ENCODE measurements around the gene HYI. TPM values are rescaled to one million over a fixed set of nuclear protein-coding genes. Genes with fewer than 3 reads are reported as not detected.
"Not testable (repeated sequence)": the region's sequence is repeated elsewhere in the genome, so short reads cannot be mapped to it uniquely, and the experiment has no call there.

Gene HYI
- total RNA-seq, 1 donor from 2014 or later = 135 TPM

GRCh38 chr1:43414634-43415223, 39.0 kb downstream of the HYI start:
- peak; percentile 69 for TF ChIP-seq CTCF (conservative IDR thresholded peaks at IDR 0.05; ENCODE audit: low read depth, low read length)
- H3K4me3 ChIP-seq (ENCODE audit: low read depth, low read length) = no peak overlapping the region
- no peak for DNase-seq (ENCODE audit: low read depth)

GRCh38 chr1:43413426-43413825, 40.3 kb downstream of the HYI start:
- H3K4me3 ChIP-seq (ENCODE audit: low read depth, low read length); DNase-seq (ENCODE audit: low read depth): not testable (repeated sequence)

GRCh38 chr1:43410571-43410970, 43.2 kb downstream of the HYI start:
- no peak for DNase-seq (ENCODE audit: low read depth)
- no peak for TF ChIP-seq CTCF (conservative IDR thresholded peaks at IDR 0.05; ENCODE audit: low read depth, low read length)
- H3K4me3 ChIP-seq (ENCODE audit: low read depth, low read length) = no peak overlapping the region

GRCh38 chr1:43405876-43406234, 47.9 kb downstream of the HYI start:
- no peak for TF ChIP-seq CTCF (conservative IDR thresholded peaks at IDR 0.05; ENCODE audit: low read depth, low read length)
- no peak for DNase-seq (ENCODE audit: low read depth)
- no peak overlapping the region for H3K4me3 ChIP-seq (ENCODE audit: low read depth, low read length)

GRCh38 chr1:43405219-43405875, 48.4 kb downstream of the HYI start:
- H3K4me3 ChIP-seq (ENCODE audit: low read depth, low read length) = no peak overlapping the region
- no peak for TF ChIP-seq CTCF (conservative IDR thresholded peaks at IDR 0.05; ENCODE audit: low read depth, low read length)
- DNase-seq (ENCODE audit: low read depth) = no peak

GRCh38 chr1:43404353-43404752, 49.4 kb downstream of the HYI start:
- no peak for DNase-seq (ENCODE audit: low read depth)
- no peak overlapping the region for H3K4me3 ChIP-seq (ENCODE audit: low read depth, low read length)
- TF ChIP-seq CTCF (conservative IDR thresholded peaks at IDR 0.05; ENCODE audit: low read depth, low read length) = no peak

GRCh38 chr1:43402089-43402865, 51.5 kb downstream of the HYI start:
- DNase-seq (ENCODE audit: low read depth) = no peak
- no peak for TF ChIP-seq CTCF (conservative IDR thresholded peaks at IDR 0.05; ENCODE audit: low read depth, low read length)
- no peak overlapping the region for H3K4me3 ChIP-seq (ENCODE audit: low read depth, low read length)

Other genes starting within 250 kb of the HYI start
- gene TMEM125, start 183.9 kb downstream of the HYI start, total RNA-seq = 4.9 and 7.0 TPM in 2 replicates
- gene C1orf210, start 168.3 kb downstream of the HYI start, total RNA-seq = 0.29 and 2.5 TPM in 2 replicates
- gene TIE1, start 152.9 kb downstream of the HYI start, total RNA-seq = 1.1 and 1.2 TPM in 2 replicates
- not detected in 2 replicates for gene MPL, start 116.1 kb downstream of the HYI start, total RNA-seq
- 166 and 308 TPM in 2 replicates for gene CDC20, start 95.0 kb downstream of the HYI start, total RNA-seq
- 100 and 143 TPM in 2 replicates for gene ELOVL1, start 85.9 kb downstream of the HYI start, total RNA-seq
- gene MED8, start 64.1 kb downstream of the HYI start, total RNA-seq = 25.2 and 41.7 TPM in 2 replicates
- gene SZT2, start 64.0 kb downstream of the HYI start, total RNA-seq = 7.7 and 10.6 TPM in 2 replicates
- 138 and 155 TPM in 2 replicates for gene PTPRF, start 77.0 kb upstream of the HYI start, total RNA-seq
- 21.1 and 23.8 TPM in 2 replicates for gene KDM4A, start 196.2 kb upstream of the HYI start, total RNA-seq

Data from epithelial cell of proximal tubule (primary cell).